Gastrocnemius medialis (tissue), 4 donors: Measurements from ENCODE around the gene PLXNA3. TPM values are rescaled to one million over a fixed set of nuclear protein-coding genes. Genes with fewer than 3 reads are reported as not detected.

Experiments
- ATAC-seq, 2 donors: fragments of 150-250 bp; one replicate each; pipeline ENCODE4 v1.9.1; 2016
- DNase-seq, 2 donors: peaks; one replicate each; pipeline ENCODE4 v3.0.0-alpha.2; 2019
- H3K27ac ChIP-seq, 4 donors: fragments of 200-600 bp; sonication (generic); 1 replicate in 1 of 4; 2 replicates in 3 of 4; pipeline ENCODE4 v1.5.1; 2016 to 2018; ENCODE audit warnings: mild to moderate bottlenecking in 2 of 4, moderate library complexity in 1 of 4
- H3K27me3 ChIP-seq, 3 donors: fragments of 200-600 bp; sonication (generic) in 2 of 3; 1 replicate in 1 of 3; 2 replicates in 2 of 3; pipeline versions ENCODE4 v1.5.1 to v1.6.0; 2016 to 2019; ENCODE audit warnings: mild to moderate bottlenecking in 1 of 3, moderate library complexity in 1 of 3
- H3K36me3 ChIP-seq, 2 donors: fragments of 200-600 bp; sonication (generic) in 1 of 2; one replicate each; pipeline ENCODE4 v1.5.1; 2017 to 2018
- H3K4me1 ChIP-seq, 2 donors: fragments of 200-600 bp; sonication (generic) in 1 of 2; one replicate each; pipeline ENCODE4 v1.5.1; 2016 to 2017; ENCODE audit warnings: mild to moderate bottlenecking in 2 of 2
- H3K4me3 ChIP-seq, 4 donors: fragments of 200-600 bp; sonication (generic) in 3 of 4; 1 replicate in 1 of 4; 2 replicates in 3 of 4; pipeline ENCODE4 v1.5.1; 2016 to 2019; ENCODE audit warnings: mild to moderate bottlenecking in 2 of 4
- H3K9me3 ChIP-seq, 3 donors: fragments of 200-600 bp; sonication (generic) in 2 of 3; 1 replicate in 1 of 3; 2 replicates in 2 of 3; pipeline ENCODE4 v1.5.1; 2016 to 2019
- CTCF ChIP-seq, 5 experiments: fragments of 450-650 bp in 3 of 5; fragments of 200-600 bp in 2 of 5; sonication (generic) in 2 of 5; IDR thresholded peaks in 4 of 5; conservative IDR thresholded peaks in 1 of 5; 1 replicate in 4 of 5; 2 replicates in 1 of 5; pipeline ENCODE4 v1.5.1; 2016 to 2019; ENCODE audit warnings: antibody characterized with exemption in 5 of 5, mild to moderate bottlenecking in 3 of 5, moderate library complexity in 3 of 5
- POLR2A ChIP-seq, 2 donors: fragments of 450-650 bp; IDR thresholded peaks; one replicate each; pipeline ENCODE4 v1.6.1; 2017; ENCODE audit warnings: antibody characterized with exemption in 2 of 2, mild to moderate bottlenecking in 2 of 2, moderate library complexity in 2 of 2
- in situ Hi-C, 4 donors: fragments of 200-750 bp; cut with MboI; loops; one replicate each; pipeline versions ENCODE4 v1.15.0 to v1.8.0; 2017; ENCODE audit warnings: low sequenced_read_pairs in 4 of 4
- intact Hi-C: fragments of 100-400 bp; cut with DNase I; formaldehyde crosslinking; loops from one replicate; pipeline ENCODE4 v1.15.1; 2023; ENCODE audit warnings: low total_unique reads
- total RNA-seq, 4 donors: library from RNA; depleted of rRNA; stranded (reverse); fragments of >200 nt; gene quantifications; one replicate each; pipeline versions ENCODE4 v1.1.0 to v1.2.3, GENCODE V29; 2016

The PLXNA3 gene
- total RNA-seq, 4 donors from 2014 or later, result 1.2 to 10.7 (median 2.8) TPM

GRCh38 chrX:154412468-154412867 lies 45.6 kb upstream of the PLXNA3 start:
- peaks cover 12 to 32% of the 10 kb centered on the region in 2 donors for H3K4me1 ChIP-seq
- no peaks in the 10 kb centered on the region for H3K27me3 ChIP-seq
- in situ Hi-C loops (loop anchor here in 2 of 4 donors (25.0 kb wide), 1 partner anchor 125 kb away; the partner anchor contains the start of genes G6PD (in 2 of the 2) and IKBKG (in 2 of the 2)), intact Hi-C loops (loop anchor here (5.0 kb wide), 1 partner anchor 75 kb away; the partner anchor contains the start of gene UBL4A)
- H3K36me3 ChIP-seq, result no peaks in the 10 kb centered on the region
- H3K9me3 ChIP-seq, result no peaks in the 10 kb centered on the region
- no peak for TF ChIP-seq POLR2A (IDR thresholded peaks at IDR 0.05)
- TF ChIP-seq CTCF (IDR thresholded peaks at IDR 0.05 in 4 of 5, conservative IDR thresholded peaks at IDR 0.05 in 1 of 5), result no peak
- ATAC-seq (no peak), DNase-seq (no peak)
- peak overlapping the region; percentile 67 to 90 (median 78) for H3K4me3 ChIP-seq
- peak overlapping the region; percentile 91 to 98 (median 98) for H3K27ac ChIP-seq

- Histone ChIP-seq H3K27me3 (no peaks in the 10 kb centered on the region), H3K36me3 (no peaks in the 10 kb centered on the region), H3K4me3 (no peak overlapping the region), H3K9me3 (no peaks in the 10 kb centered on the region), H3K27ac (peak overlapping the region in 2 of 4 donors; percentile 91 to 98), H3K4me1 (peaks cover 7 to 27% of the 10 kb centered on the region in 2 donors)
- ATAC-seq, result no peak
- intact Hi-C loops, result loop anchor here (5.0 kb wide), 1 partner anchor 74 kb away; the partner anchor contains the start of gene UBL4A
- no peak for DNase-seq
- in situ Hi-C loops, result loop anchor here in 2 of 4 donors (25.0 kb wide), 1 partner anchor 124 kb away; the partner anchor contains the start of genes G6PD (in 2 of the 2) and IKBKG (in 2 of the 2)
- no peak for TF ChIP-seq CTCF (IDR thresholded peaks at IDR 0.05 in 4 of 5, conservative IDR thresholded peaks at IDR 0.05 in 1 of 5)
- no peak for TF ChIP-seq POLR2A (IDR thresholded peaks at IDR 0.05)
Measured at GRCh38 chrX:154413142-154413541, 44.9 kb upstream of the PLXNA3 start.

- no peak overlapping the region for H3K27ac ChIP-seq
- in situ Hi-C loops (loop anchor here in 2 of 4 donors (25.0 kb wide), 1 partner anchor 120 kb away; the partner anchor contains the start of genes G6PD (in 2 of the 2) and IKBKG (in 2 of the 2)), intact Hi-C loops (no loop called here)
- H3K4me1 ChIP-seq, result peaks cover 0 to 7% of the 10 kb centered on the region in 2 donors
- H3K9me3 ChIP-seq, result no peaks in the 10 kb centered on the region
- no peak overlapping the region for H3K4me3 ChIP-seq
- H3K36me3 ChIP-seq, result no peaks in the 10 kb centered on the region
- TF ChIP-seq POLR2A (IDR thresholded peaks at IDR 0.05) (no peak), CTCF (IDR thresholded peaks at IDR 0.05 in 4 of 5, conservative IDR thresholded peaks at IDR 0.05 in 1 of 5) (no peak)
- DNase-seq, result no peak
- ATAC-seq, result peak in 1 of 2 donors; percentile 43
- no peaks in the 10 kb centered on the region for H3K27me3 ChIP-seq
Measured at GRCh38 chrX:154417157-154417556, 40.9 kb upstream of the PLXNA3 start.

- Histone ChIP-seq H3K27ac (no peak overlapping the region), H3K4me1 (no peaks in the 10 kb centered on the region), H3K36me3 (no peaks in the 10 kb centered on the region), H3K9me3 (no peaks in the 10 kb centered on the region), H3K4me3 (no peak overlapping the region), H3K27me3 (no peaks in the 10 kb centered on the region)
- ATAC-seq, result no peak
- no peak for DNase-seq
- intact Hi-C loops, result no loop called here
- TF ChIP-seq POLR2A (IDR thresholded peaks at IDR 0.05), result no peak
- TF ChIP-seq CTCF (IDR thresholded peaks at IDR 0.05 in 4 of 5, conservative IDR thresholded peaks at IDR 0.05 in 1 of 5), result no peak
- in situ Hi-C loops, result loop anchor here in 2 of 4 donors (25.0 kb wide), 1 partner anchor 118 kb away; the partner anchor contains the start of genes G6PD (in 2 of the 2) and IKBKG (in 2 of the 2)
Measured at GRCh38 chrX:154419189-154419588, 38.9 kb upstream of the PLXNA3 start.
